Kidney glomerular epithelial cell (primary cell): Measurements from ENCODE around the gene COL5A1.

ENCODE experiments used
- DNase-seq: peaks from one replicate; lab custom pipeline; 2025; lab: John Stamatoyannopoulos, UW

COL5A1 gene

GRCh38 chr9:134891713-134892112, 250.1 kb downstream of the COL5A1 start:
- DNase-seq = no peak

- no peak for DNase-seq
These were observed 250.6 kb downstream of the COL5A1 start for GRCh38 chr9:134892221-134892620.

GRCh38 chr9:134892820-134893420, 251.3 kb downstream of the COL5A1 start:
- no peak for DNase-seq
